Fibroblast of upper back skin (primary cell): ENCODE data around the gene KCNT1.

Experiments used
- DNase-seq: peaks from one replicate; pipeline ENCODE4 v3.0.0-alpha.2; 2013

Gene KCNT1

GRCh38 chr9:135804581-135805421, 102.8 kb downstream of the KCNT1 start:
- peak; percentile 18 for DNase-seq

GRCh38 chr9:135805422-135806022, 103.5 kb downstream of the KCNT1 start:
- no peak for DNase-seq

GRCh38 chr9:135809166-135809565, 107.2 kb downstream of the KCNT1 start:
- DNase-seq = peak; percentile 79

GRCh38 chr9:135810806-135811575, 109.0 kb downstream of the KCNT1 start:
- DNase-seq = no peak

GRCh38 chr9:135811801-135812200, 109.8 kb downstream of the KCNT1 start:
- DNase-seq = peak; percentile 27

- no peak for DNase-seq
These were observed 111.0 kb downstream of the KCNT1 start for GRCh38 chr9:135812961-135813360.

- DNase-seq = no peak
These were observed 111.8 kb downstream of the KCNT1 start for GRCh38 chr9:135813671-135814290.

GRCh38 chr9:135814421-135815095, 112.6 kb downstream of the KCNT1 start:
- DNase-seq = no peak

GRCh38 chr9:135815413-135815812, 113.4 kb downstream of the KCNT1 start:
- DNase-seq = no peak

GRCh38 chr9:135815830-135816650, 114.1 kb downstream of the KCNT1 start:
- no peak for DNase-seq

GRCh38 chr9:135816651-135816970, 114.6 kb downstream of the KCNT1 start:
- DNase-seq = no peak

- DNase-seq = no peak
These were observed 116.1 kb downstream of the KCNT1 start for GRCh38 chr9:135817951-135818717.

GRCh38 chr9:135818718-135819475, 116.9 kb downstream of the KCNT1 start:
- DNase-seq = no peak

- DNase-seq = no peak
These were observed 117.9 kb downstream of the KCNT1 start for GRCh38 chr9:135819905-135820304.

- DNase-seq = no peak
These were observed 118.7 kb downstream of the KCNT1 start for GRCh38 chr9:135820661-135821060.

- no peak for DNase-seq
These were observed 119.1 kb downstream of the KCNT1 start for GRCh38 chr9:135821116-135821515.

GRCh38 chr9:135821733-135822373, 119.9 kb downstream of the KCNT1 start:
- no peak for DNase-seq

GRCh38 chr9:135822374-135822755, 120.4 kb downstream of the KCNT1 start:
- no peak for DNase-seq

- DNase-seq = no peak
These were observed 121.1 kb downstream of the KCNT1 start for GRCh38 chr9:135823036-135823435.
